Measurements from ENCODE around the gene PTPRK. TPM values are rescaled to one million over a fixed set of nuclear protein-coding genes. Genes with fewer than 3 reads are reported as not detected.

Gene PTPRK
- total RNA-seq, 2 experiments from 2014 or later: not detected

DNA sequence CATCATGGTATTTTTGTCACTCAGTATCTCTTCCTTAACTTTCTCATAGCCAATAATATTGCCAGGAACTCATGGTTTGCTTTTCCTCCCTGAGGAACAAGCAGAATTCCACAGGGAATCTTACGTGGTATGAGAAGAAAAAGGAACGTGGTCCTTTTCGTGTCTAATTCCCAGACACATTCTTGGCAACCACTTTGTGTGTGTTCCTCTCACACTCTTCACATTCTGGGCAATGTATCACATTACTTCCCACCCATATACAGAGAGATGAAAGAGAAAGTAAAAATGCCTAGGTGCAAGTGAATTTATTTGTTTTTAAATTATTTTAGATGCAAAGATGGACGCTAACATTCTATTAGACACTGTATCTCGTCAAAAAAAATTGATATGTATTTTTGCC is 102.7 kb downstream of the PTPRK start:
- CTCF ChIA-PET (ENCODE audit: unreplicated experiment): no interaction called here
- TF ChIP-seq CTCF (conservative IDR thresholded peaks at IDR 0.05; ENCODE audit: low read length) (no peak), EZH2phosphoT487 (IDR thresholded peaks at IDR 0.05; ENCODE audit: borderline replicate concordance, low read depth, low read length) (no peak)
- intact Hi-C loops (cut with micrococcal nuclease; ENCODE audit: unreplicated experiment): no loop called here
- H3K4me3 ChIP-seq (ENCODE audit: low read depth, low read length, poor library complexity, severe bottlenecking): no peak overlapping the region
- no peaks in the 10 kb centered on the region for H3K9me3 ChIP-seq (ENCODE audit: low read length)
- H3K9me2 ChIP-seq (ENCODE audit: insufficient read depth, low read length): no peaks in the 10 kb centered on the region
- H3K79me2 ChIP-seq (ENCODE audit: insufficient read depth, low read depth, low read length): no peaks in the 10 kb centered on the region
- no peaks in the 10 kb centered on the region for H3K36me3 ChIP-seq (ENCODE audit: insufficient read depth, low read length)
- no TSS peak for BruUV-seq (replicated peaks)
- H3K4me1 ChIP-seq (ENCODE audit: insufficient read depth, low read length, poor library complexity, severe bottlenecking): no peaks in the 10 kb centered on the region
- POLR2A ChIA-PET: no interaction called here
- H3K4me2 ChIP-seq (ENCODE audit: low read length): no peak overlapping the region
- H3K27ac ChIP-seq (ENCODE audit: low read depth, low read length, poor library complexity, severe bottlenecking): no peak overlapping the region
- H2AFZ ChIP-seq (ENCODE audit: low read length): no peak overlapping the region
- H4K20me1 ChIP-seq (ENCODE audit: insufficient read depth, low read length): no peaks in the 10 kb centered on the region
- DNase-seq (ENCODE audit: low spot score): no peak

DNA sequence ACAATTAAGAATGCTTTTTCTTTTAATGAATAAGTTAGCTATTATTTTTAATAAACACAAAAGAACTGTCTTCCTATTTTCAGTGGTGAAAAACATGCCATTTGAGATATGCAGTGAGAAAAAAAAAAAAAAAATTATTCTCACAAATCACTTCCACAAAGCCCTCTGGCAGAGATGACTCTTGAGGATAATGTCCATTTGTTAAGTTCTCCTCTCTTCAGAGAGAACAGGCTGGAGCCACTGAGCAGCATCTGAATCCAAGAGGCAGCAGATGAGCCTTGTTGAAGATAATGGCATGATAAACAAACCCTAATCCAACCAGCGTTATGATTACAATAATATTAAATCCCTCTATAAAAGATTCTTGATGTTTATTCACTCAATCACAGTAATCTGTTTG is 105.0 kb downstream of the PTPRK start:
- no peaks in the 10 kb centered on the region for H3K4me1 ChIP-seq (ENCODE audit: insufficient read depth, low read length, poor library complexity, severe bottlenecking)
- ChIA-PET POLR2A (interaction anchor here (0.6 to 0.9 kb wide), 2 partner anchors 11 to 256 kb away, joined by 3 read pairs; no protein-coding TSS in a partner anchor), CTCF (ENCODE audit: unreplicated experiment) (no interaction called here)
- no peaks in the 10 kb centered on the region for H4K20me1 ChIP-seq (ENCODE audit: insufficient read depth, low read length)
- TF ChIP-seq CTCF (conservative IDR thresholded peaks at IDR 0.05; ENCODE audit: low read length) (no peak), EZH2phosphoT487 (IDR thresholded peaks at IDR 0.05; ENCODE audit: borderline replicate concordance, low read depth, low read length) (no peak)
- H3K9me2 ChIP-seq (ENCODE audit: insufficient read depth, low read length): no peaks in the 10 kb centered on the region
- no peaks in the 10 kb centered on the region for H3K9me3 ChIP-seq (ENCODE audit: low read length)
- H3K27ac ChIP-seq (ENCODE audit: low read depth, low read length, poor library complexity, severe bottlenecking): no peak overlapping the region
- no peak overlapping the region for H3K4me3 ChIP-seq (ENCODE audit: low read depth, low read length, poor library complexity, severe bottlenecking)
- intact Hi-C loops (cut with micrococcal nuclease; ENCODE audit: unreplicated experiment): no loop called here
- no peaks in the 10 kb centered on the region for H3K79me2 ChIP-seq (ENCODE audit: insufficient read depth, low read depth, low read length)
- no peak overlapping the region for H3K4me2 ChIP-seq (ENCODE audit: low read length)
- no peaks in the 10 kb centered on the region for H3K36me3 ChIP-seq (ENCODE audit: insufficient read depth, low read length)
- no peak overlapping the region for H2AFZ ChIP-seq (ENCODE audit: low read length)
- no peak for DNase-seq (ENCODE audit: low spot score)
- no TSS peak for BruUV-seq (replicated peaks)

GRCh38 chr6:128414943-128415342 is 105.5 kb downstream of the PTPRK start:
- no TSS peak for BruUV-seq (replicated peaks)
- Histone ChIP-seq H3K27ac (ENCODE audit: low read depth, low read length, poor library complexity, severe bottlenecking) (no peak overlapping the region), H3K4me2 (ENCODE audit: low read length) (no peak overlapping the region), H3K4me3 (ENCODE audit: low read depth, low read length, poor library complexity, severe bottlenecking) (no peak overlapping the region), H3K36me3 (ENCODE audit: insufficient read depth, low read length) (no peaks in the 10 kb centered on the region), H4K20me1 (ENCODE audit: insufficient read depth, low read length) (no peaks in the 10 kb centered on the region), H3K79me2 (ENCODE audit: insufficient read depth, low read depth, low read length) (no peaks in the 10 kb centered on the region), H3K9me3 (ENCODE audit: low read length) (no peaks in the 10 kb centered on the region), H2AFZ (ENCODE audit: low read length) (no peak overlapping the region), H3K9me2 (ENCODE audit: insufficient read depth, low read length) (no peaks in the 10 kb centered on the region), H3K4me1 (ENCODE audit: insufficient read depth, low read length, poor library complexity, severe bottlenecking) (no peaks in the 10 kb centered on the region)
- DNase-seq (ENCODE audit: low spot score): no peak
- intact Hi-C loops (cut with micrococcal nuclease; ENCODE audit: unreplicated experiment): no loop called here
- ChIA-PET CTCF (ENCODE audit: unreplicated experiment) (no interaction called here), POLR2A (interaction anchor here (0.6 to 1.0 kb wide), 4 partner anchors 11 to 887 kb away, joined by 3 to 4 read pairs (median 3); no protein-coding TSS in a partner anchor)
- TF ChIP-seq EZH2phosphoT487 (IDR thresholded peaks at IDR 0.05; ENCODE audit: borderline replicate concordance, low read depth, low read length) (no peak), CTCF (conservative IDR thresholded peaks at IDR 0.05; ENCODE audit: low read length) (no peak)
